Psoas muscle (tissue), 8 donors: ENCODE measurements around the gene SCD. TPM values are rescaled to one million over a fixed set of nuclear protein-coding genes. Genes with fewer than 3 reads are reported as not detected.

ENCODE experiments used
- ATAC-seq, 4 donors: fragments of 200-7000 bp; cut with Tn5 transposase; one replicate each; pipeline ENCODE4 v1.9.1; 2020; ENCODE audit warnings: moderate library complexity in 3 of 4, mild to moderate bottlenecking in 2 of 4
- DNase-seq, 2 donors: peaks; one replicate each; pipeline ENCODE4 v3.0.0-alpha.2; 2020
- H3K27ac ChIP-seq: fragments of 200-600 bp; one replicate; pipeline ENCODE4 v1.8.0; 2022
- H3K27me3 ChIP-seq, 3 donors: fragments of 200-600 bp in 1 of 3; one replicate each; pipeline versions ENCODE4 v1.6.1 to v1.8.0; 2013 to 2022; ENCODE audit warnings: low read length in 2 of 3, mild to moderate bottlenecking in 2 of 3, moderate library complexity in 1 of 3; ENCODE audit not compliant: insufficient read depth in 3 of 3
- H3K36me3 ChIP-seq, 2 donors: fragments of 200-600 bp in 1 of 2; one replicate each; pipeline versions ENCODE4 v1.6.1 to v1.8.0; 2013 to 2022; ENCODE audit warnings: low read depth in 1 of 2, mild to moderate bottlenecking in 1 of 2, moderate library complexity in 1 of 2; ENCODE audit not compliant: insufficient read depth in 1 of 2
- H3K4me1 ChIP-seq: fragments of 200-600 bp; one replicate; pipeline ENCODE4 v1.8.0; 2022
- H3K4me3 ChIP-seq: fragments of 200-600 bp; one replicate; pipeline ENCODE4 v1.8.0; 2022; ENCODE audit warnings: mild to moderate bottlenecking
- H3K9me3 ChIP-seq: fragments of 200-600 bp; one replicate; pipeline ENCODE4 v1.8.0; 2022
- CTCF ChIP-seq: fragments of 200-600 bp; IDR thresholded peaks from one replicate; pipeline ENCODE4 v1.8.0; 2022; ENCODE audit warnings: antibody characterized with exemption
- WGBS, 3 donors: extraction: QIAGEN DNeasy Blood & Tissue Kit; methylation state at CpG; one replicate each; pipeline versions ENCODE4 v1.1.6 to v1.1.7; 2013; 5-methylcytosine and 5-hydroxymethylcytosine counted together
- intact Hi-C, 2 donors: fragments of 100-400 bp; cut with DNase I; formaldehyde crosslinking; loops; one replicate each; pipeline versions ENCODE4 v1.11.0 to v1.14.2; 2022
- polyA plus RNA-seq, 3 donors: library from polyadenylated mRNA; stranded (reverse); fragments of 200-250 nt; gene quantifications; one replicate each; pipeline ENCODE4 v1.2.3, GENCODE V29; 2013
- total RNA-seq, 4 donors: library from RNA; stranded (reverse); fragmentation: NEBNext Ultra II Directional in 2 of 4; extraction: Animal tissue kit (Norgen Biotek cat#: 25700) in 2 of 4; gene quantifications; one replicate each; pipeline versions ENCODE4 v1.2.1 to v1.2.4, GENCODE V29; 2021 to 2023
- donor health status: healthy with polysubstance abuse.
- donor health status: DM: no; HTN: no; CAD: no; lungs with moderate emphysema.
- donor health status: Bipolar disorder and iron deficiency.
- donor health status: healthy.
- donor health status: DM: yes; HTN: yes; CAD: no.
- donor health status: DM: no; HTN: no; CAD: no.
- donor health status: DM: no; HTN: no; CAD: no.
- donor health status: DM: yes; HTN: yes; CAD: no.

The SCD gene
- total and polyA plus RNA-seq, 7 donors, result 1.1 to 18.4 (median 9.5) TPM

- DNase-seq, result no peak
- intact Hi-C loops, result loop anchor here in 1 of 2 donors (10.0 kb wide), 1 partner anchor 208 kb away; the partner anchor contains the start of gene SEC31B
- no peak for TF ChIP-seq CTCF
- peaks cover 0 to 37% (median 3%) of the 10 kb centered on the region in 3 donors for H3K27me3 ChIP-seq
- WGBS, 3 donors, result 86 to 89% (median 88%) methylated on average over 5 of the region's 5 CpGs
- H3K4me1 ChIP-seq, result no peaks in the 10 kb centered on the region
- H3K4me3 ChIP-seq, result no peak overlapping the region
- no peaks in the 10 kb centered on the region for H3K9me3 ChIP-seq
- ATAC-seq, result no peak
- H3K36me3 ChIP-seq, result no peaks in the 10 kb centered on the region
- no peak overlapping the region for H3K27ac ChIP-seq
Observed at GRCh38 chr10:100306861-100307260, 40.2 kb upstream of the SCD start.

- no peak for DNase-seq
- no peaks in the 10 kb centered on the region for H3K9me3 ChIP-seq
- ATAC-seq, result no peak
- H3K36me3 ChIP-seq, result no peaks in the 10 kb centered on the region
- H3K4me3 ChIP-seq, result no peak overlapping the region
- no peak for TF ChIP-seq CTCF
- WGBS, 3 donors, result 76 to 91% (median 87%) methylated on average over 3 of the region's 3 CpGs
- H3K4me1 ChIP-seq, result no peaks in the 10 kb centered on the region
- intact Hi-C loops, result loop anchor here in 1 of 2 donors (10.0 kb wide), 1 partner anchor 207 kb away; the partner anchor contains the start of gene SEC31B
- H3K27me3 ChIP-seq, result peaks cover 0 to 33% (median 3%) of the 10 kb centered on the region in 3 donors
- H3K27ac ChIP-seq, result no peak overlapping the region
Observed at GRCh38 chr10:100307684-100308083, 39.3 kb upstream of the SCD start.

GRCh38 chr10:100311298-100311697, 35.7 kb upstream of the SCD start:
- DNase-seq (no peak), ATAC-seq (no peak)
- TF ChIP-seq CTCF, result no peak
- Histone ChIP-seq H3K27me3 (peaks cover 0 to 32% (median 5%) of the 10 kb centered on the region in 3 donors), H3K36me3 (no peaks in the 10 kb centered on the region), H3K9me3 (no peaks in the 10 kb centered on the region), H3K4me1 (no peaks in the 10 kb centered on the region), H3K27ac (no peak overlapping the region), H3K4me3 (no peak overlapping the region)
- intact Hi-C loops, result no loop called here
- WGBS, 3 donors, result 73 to 81% (median 74%) methylated on average over 4 of the region's 4 CpGs

GRCh38 chr10:100315615-100316014, 31.4 kb upstream of the SCD start:
- H3K9me3 ChIP-seq, result no peaks in the 10 kb centered on the region
- WGBS, 3 donors, result 66 to 80% (median 77%) methylated on average over 4 of the region's 4 CpGs
- TF ChIP-seq CTCF, result no peak
- peaks cover 0 to 38% (median 6%) of the 10 kb centered on the region in 3 donors for H3K27me3 ChIP-seq
- no peaks in the 10 kb centered on the region for H3K4me1 ChIP-seq
- no peaks in the 10 kb centered on the region for H3K36me3 ChIP-seq
- H3K27ac ChIP-seq, result no peak overlapping the region
- no peak for DNase-seq
- intact Hi-C loops, result no loop called here
- no peak overlapping the region for H3K4me3 ChIP-seq
- no peak for ATAC-seq

GRCh38 chr10:100318207-100318606, 28.8 kb upstream of the SCD start:
- H3K27ac ChIP-seq, result no peak overlapping the region
- 79 to 82% (median 80%) methylated on average over 4 of the region's 4 CpGs for WGBS, 3 donors
- no peaks in the 10 kb centered on the region for H3K36me3 ChIP-seq
- peaks cover 0 to 31% (median 6%) of the 10 kb centered on the region in 3 donors for H3K27me3 ChIP-seq
- DNase-seq (no peak), ATAC-seq (no peak)
- no peaks in the 10 kb centered on the region for H3K9me3 ChIP-seq
- H3K4me3 ChIP-seq, result no peak overlapping the region
- no peak for TF ChIP-seq CTCF
- no peaks in the 10 kb centered on the region for H3K4me1 ChIP-seq
- intact Hi-C loops, result no loop called here
